ENCODE results near the gene CLEC2L. TPM values are rescaled to one million over a fixed set of nuclear protein-coding genes. Genes with fewer than 3 reads are reported as not detected.

CLEC2L gene
- total and polyA plus RNA-seq, 2 of the 8 experiments (the other 6 are each of a cell fraction or from before 2014, with no cell fraction given): 0.20 to 1.9 TPM

DNA sequence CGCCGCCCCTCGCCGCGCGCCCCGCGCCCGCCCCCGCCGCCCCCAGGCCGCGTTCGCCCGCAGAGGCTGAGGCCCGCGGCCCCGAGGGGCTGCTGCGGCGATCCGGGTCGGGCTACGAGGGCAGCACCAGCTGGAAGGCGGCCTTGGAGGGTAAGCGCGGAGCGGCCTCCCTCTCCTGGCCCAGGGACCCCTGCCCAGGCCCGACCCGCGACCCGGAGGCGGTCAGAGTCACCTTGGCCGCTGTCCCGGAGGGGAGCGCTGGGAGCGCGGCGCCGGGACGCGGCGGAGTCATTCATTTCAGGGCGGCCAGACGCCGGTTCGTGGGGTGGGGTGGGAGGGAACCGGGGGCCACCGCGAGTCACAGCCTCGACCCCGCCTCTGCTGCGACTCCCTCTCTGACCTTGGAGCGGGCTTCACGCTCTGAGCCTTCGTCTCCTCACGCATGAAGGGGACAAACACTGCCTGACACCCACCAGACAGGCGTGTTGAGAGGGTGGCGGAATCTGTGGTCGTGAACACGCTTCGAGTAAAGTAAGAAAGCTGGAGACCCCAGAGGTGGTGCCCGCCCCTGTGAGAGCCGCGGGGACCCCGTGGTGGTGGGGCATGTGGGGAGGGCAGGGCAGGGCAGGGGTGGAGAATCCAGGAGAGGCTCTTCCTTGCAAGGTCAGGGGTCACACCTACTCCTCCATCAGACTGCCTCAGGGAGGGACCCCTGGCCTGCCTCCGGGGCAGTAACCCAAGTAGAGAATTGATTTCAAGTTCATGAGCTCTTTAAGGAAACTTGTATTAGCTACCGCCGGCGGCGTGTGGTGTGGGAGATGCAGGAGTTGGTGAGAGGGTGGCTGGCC lies 707 bp downstream of the CLEC2L start:
- no peak overlapping the region for H3K56ac ChIP-seq (replicated peaks; ENCODE audit: insufficient read length, low read depth, low read length)
- H4K91ac ChIP-seq (replicated peaks; ENCODE audit: insufficient read length, low read length): peak overlapping the region; percentile 74
- no peak overlapping the region for H3K9ac ChIP-seq (replicated peaks in 1 of 4; ENCODE audit: extremely low read depth in 1 of 4, low read depth in 3 of 4, low read length in 3 of 4)
- H3K4me1 ChIP-seq (replicated peaks in 1 of 4; ENCODE audit: control insufficient read depth in 3 of 4, insufficient read depth in 4 of 4, low read length in 3 of 4): peaks cover 0 to 7% (median 0%) of the 10 kb centered on the region in 4 experiments; a peak in 2 of 7 replicates
- no peak overlapping the region for H2BK20ac ChIP-seq (ENCODE audit: low read length)
- H4K20me1 ChIP-seq (replicated peaks in 1 of 2; ENCODE audit: control insufficient read depth in 1 of 2, insufficient read depth in 2 of 2, low read length in 2 of 2): peaks cover 0 to 2% of the 10 kb centered on the region in 2 experiments
- 84% methylated on average over 13 of the region's 70 CpGs; no CpG with 5 or more reads in 1 of the 2 experiments for WGBS, 2 experiments (ENCODE audit: extremely low coverage in 1 of 2, insufficient coverage in 1 of 2, insufficient read length in 1 of 2, insufficient replicate concordance in 2 of 2, low coverage in 1 of 2, low lambda C conversion rate in 2 of 2, missing lambda C conversion rate in 1 of 2)
- no peak overlapping the region for H3K18ac ChIP-seq (ENCODE audit: extremely low read depth, low read length)
- peak overlapping the region; percentile 64 to 75 for H3K4me2 ChIP-seq (ENCODE audit: insufficient read depth in 1 of 2, low read depth in 2 of 2, low read length in 2 of 2)
- CTCF ChIA-PET (ENCODE audit: partially characterized antibody): interaction anchor here (0.8 to 2.1 kb wide), 10 partner anchors 9 to 97 kb away, joined by 3 to 13 read pairs (median 4); no protein-coding TSS in a partner anchor
- H2BK120ac ChIP-seq (replicated peaks; ENCODE audit: low read depth, low read length): no peak overlapping the region
- peaks cover 20 to 47% (median 38%) of the 10 kb centered on the region in 4 experiments for H3K27me3 ChIP-seq (replicated peaks in 1 of 4; ENCODE audit: control insufficient read depth in 3 of 4, extremely low read depth in 1 of 4, insufficient read depth in 3 of 4, low read length in 3 of 4)
- peaks cover 0 to 4% of the 10 kb centered on the region in 2 experiments; a peak in 2 of 4 replicates for H3K9me3 ChIP-seq (ENCODE audit: insufficient read depth in 2 of 2, low read depth in 1 of 2, low read length in 1 of 2)
- no peak overlapping the region for H3K4ac ChIP-seq (replicated peaks; ENCODE audit: insufficient read length, low read depth, low read length)
- H4K5ac ChIP-seq (ENCODE audit: insufficient read length, low read depth, low read length): no peak overlapping the region
- H2BK12ac ChIP-seq (ENCODE audit: low read depth, low read length): peak overlapping the region; percentile 50; the same call in 1 of the 2 replicates
- no peaks in the 10 kb centered on the region for H3K36me3 ChIP-seq (ENCODE audit: control insufficient read depth in 2 of 4, insufficient read depth in 4 of 4, low read length in 3 of 4)
- no peaks in the 10 kb centered on the region for H3K79me2 ChIP-seq (ENCODE audit: control insufficient read depth in 1 of 2, insufficient read depth in 2 of 2, low read length in 2 of 2)
- H2BK15ac ChIP-seq (ENCODE audit: low read length): no peak overlapping the region
- no peak overlapping the region for H3K23ac ChIP-seq (ENCODE audit: insufficient read length)
- no peak overlapping the region for H2BK5ac ChIP-seq (ENCODE audit: low read depth, low read length)
- no peak overlapping the region for H3K27ac ChIP-seq (ENCODE audit: low read depth, low read length)
- H3K79me1 ChIP-seq (ENCODE audit: low read depth, low read length): no peaks in the 10 kb centered on the region
- H3K14ac ChIP-seq (ENCODE audit: insufficient read length): no peak overlapping the region
- H4K8ac ChIP-seq (ENCODE audit: extremely low read depth, insufficient read depth, low read length): peak overlapping the region; percentile 62; the same call in 1 of the 2 replicates
- POLR2A ChIA-PET (ENCODE audit: partially characterized antibody): interaction anchor here (0.8 to 1.7 kb wide), 2 partner anchors 17 to 22 kb away, joined by 3 to 5 read pairs; no protein-coding TSS in a partner anchor
- TF ChIP-seq TEAD4 (IDR thresholded peaks at IDR 0.05; ENCODE audit: low read depth, low read length) (no peak), RXRA (IDR thresholded peaks at IDR 0.05; ENCODE audit: insufficient read depth, low read depth, low read length) (no peak), NRF1 (IDR thresholded peaks at IDR 0.05; ENCODE audit: low read depth, low read length) (no peak), EP300 (IDR thresholded peaks at IDR 0.05; ENCODE audit: borderline replicate concordance in 1 of 2, low read depth in 2 of 2, low read length in 2 of 2) (no peak), CEBPB (IDR thresholded peaks at IDR 0.05; ENCODE audit: low read depth, low read length) (no peak), TBP (IDR thresholded peaks at IDR 0.05; ENCODE audit: low read depth, low read length) (0 out of 2 replicates have a peak, but pooled peaks have one; percentile 23), POLR2AphosphoS5 (IDR thresholded peaks at IDR 0.05; ENCODE audit: low read depth, low read length) (no peak), EZH2 (IDR thresholded peaks at IDR 0.05; ENCODE audit: low read depth, low read length, severe bottlenecking) (peak; percentile 19), SIRT6 (IDR thresholded peaks at IDR 0.05; ENCODE audit: low read length) (no peak)
- FAIRE-seq (no peak), DNase-seq (ENCODE audit: low read depth in 1 of 2, low spot score in 2 of 2) (peak in 1 of 2 experiments; percentile 66)
- peak overlapping the region in 2 of 4 experiments; percentile 43 to 52; a peak in 4 of 8 replicates for H3K4me3 ChIP-seq (ENCODE audit: extremely low read depth in 1 of 4, insufficient read depth in 2 of 4, low read depth in 3 of 4, low read length in 4 of 4)
- peaks cover 5% of the 10 kb centered on the region; the same call in 1 of the 2 replicates for H3K23me2 ChIP-seq (ENCODE audit: low read depth, low read length)
- peak overlapping the region; percentile 29; the same call in 1 of the 2 replicates for H2AFZ ChIP-seq (ENCODE audit: low read length)
- H2AK5ac ChIP-seq (ENCODE audit: low read depth, low read length): no peak overlapping the region

All from H1 (cell line).